GM19238 (cell line): Measurements from ENCODE around the gene FFAR4.
A peak's percentile ranks its signal among the peaks of the same experiment; 100 is the strongest.
"Not testable (repeated sequence)": the region's sequence is repeated elsewhere in the genome, so short reads cannot be mapped to it uniquely, and the experiment has no call there.

ENCODE experiments used
- DNase-seq: peaks from one replicate; pipeline ENCODE4 v3.0.0; 2011; ENCODE audit warnings: low spot score; ENCODE audit not compliant: insufficient read length

FFAR4 gene

DNA sequence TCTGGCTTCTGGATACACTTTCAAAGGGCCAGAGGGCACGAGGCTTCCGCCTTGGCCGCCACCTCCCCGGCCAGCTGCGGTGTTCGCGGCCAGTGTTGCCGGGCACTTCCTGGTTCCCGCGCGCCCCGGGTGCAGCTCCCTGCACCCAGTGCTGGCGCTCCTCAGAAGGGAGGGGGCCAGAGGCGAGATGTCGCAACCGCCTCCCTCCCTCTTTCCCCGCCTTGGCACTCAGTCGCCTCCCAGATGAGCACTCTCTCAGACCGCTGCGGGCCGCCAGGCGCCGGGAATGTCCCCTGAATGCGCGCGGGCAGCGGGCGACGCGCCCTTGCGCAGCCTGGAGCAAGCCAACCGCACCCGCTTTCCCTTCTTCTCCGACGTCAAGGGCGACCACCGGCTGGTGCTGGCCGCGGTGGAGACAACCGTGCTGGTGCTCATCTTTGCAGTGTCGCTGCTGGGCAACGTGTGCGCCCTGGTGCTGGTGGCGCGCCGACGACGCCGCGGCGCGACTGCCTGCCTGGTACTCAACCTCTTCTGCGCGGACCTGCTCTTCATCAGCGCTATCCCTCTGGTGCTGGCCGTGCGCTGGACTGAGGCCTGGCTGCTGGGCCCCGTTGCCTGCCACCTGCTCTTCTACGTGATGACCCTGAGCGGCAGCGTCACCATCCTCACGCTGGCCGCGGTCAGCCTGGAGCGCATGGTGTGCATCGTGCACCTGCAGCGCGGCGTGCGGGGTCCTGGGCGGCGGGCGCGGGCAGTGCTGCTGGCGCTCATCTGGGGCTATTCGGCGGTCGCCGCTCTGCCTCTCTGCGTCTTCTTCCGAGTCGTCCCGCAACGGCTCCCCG is at the start of gene FFAR4:
TSS of gene FFAR4 (plus strand) at position 231 of the 842 bp plus-strand sequence. CDS start at position 287, 56 bp downstream.
- no peak for DNase-seq

- no peak for DNase-seq
Observed at GRCh38 chr10:93518531-93518930, 47.9 kb upstream of the FFAR4 start.

GRCh38 chr10:93535293-93535692 is 31.2 kb upstream of the FFAR4 start:
- no peak for DNase-seq

GRCh38 chr10:93540871-93541270 is 25.6 kb upstream of the FFAR4 start:
- DNase-seq = not testable (repeated sequence)

DNA sequence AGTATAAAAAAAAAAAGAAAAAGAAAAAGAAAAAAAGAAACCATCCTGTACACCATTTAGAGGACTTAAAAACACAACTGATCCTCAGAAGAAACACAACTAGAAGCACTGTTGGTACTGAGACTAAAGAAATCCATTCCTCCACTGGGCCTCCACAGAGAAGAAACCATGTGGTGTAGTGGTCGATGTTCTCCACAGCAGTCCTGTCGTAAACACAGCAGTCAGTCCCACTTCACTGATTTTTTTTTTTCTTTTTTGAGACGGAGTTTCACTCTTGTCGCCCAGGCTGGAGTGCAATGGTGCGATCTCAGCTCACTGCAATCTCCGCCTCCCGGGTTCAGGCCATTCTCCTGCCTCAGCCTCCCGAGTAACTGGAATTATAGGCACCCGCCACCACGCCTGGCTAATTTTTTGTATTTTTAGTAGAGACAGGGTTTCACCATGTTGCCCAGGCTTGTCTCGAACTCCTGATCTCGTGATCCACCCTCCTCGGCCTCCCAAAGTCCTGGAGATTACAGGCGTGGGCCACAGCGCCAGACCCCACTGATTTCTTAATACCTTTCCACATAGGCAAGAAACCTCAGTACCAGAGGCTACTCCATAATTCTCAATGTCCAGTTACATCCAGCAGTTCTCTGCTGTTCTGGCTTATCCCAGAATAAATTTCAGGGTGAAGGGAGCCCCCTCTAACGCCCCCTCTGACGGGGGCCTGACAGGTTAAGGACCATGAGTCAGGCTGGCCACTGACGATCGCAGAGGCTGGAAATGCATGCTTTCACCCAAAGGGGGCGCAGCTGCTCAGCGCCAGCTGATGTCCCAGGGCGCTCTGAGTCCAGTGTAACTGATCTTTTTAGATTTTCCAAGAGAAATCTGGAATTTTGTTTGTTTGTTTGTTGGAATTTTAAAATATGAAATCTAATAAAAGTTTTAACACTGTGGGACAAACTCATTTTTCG is 24.8 kb upstream of the FFAR4 start:
- DNase-seq = no peak

- DNase-seq = no peak
Observed at GRCh38 chr10:93542358-93542791, 24.1 kb upstream of the FFAR4 start.

- DNase-seq = not testable (repeated sequence)
Observed at GRCh38 chr10:93546995-93547394, 19.5 kb upstream of the FFAR4 start.

GRCh38 chr10:93547522-93547921 is 18.9 kb upstream of the FFAR4 start:
- no peak for DNase-seq

DNA sequence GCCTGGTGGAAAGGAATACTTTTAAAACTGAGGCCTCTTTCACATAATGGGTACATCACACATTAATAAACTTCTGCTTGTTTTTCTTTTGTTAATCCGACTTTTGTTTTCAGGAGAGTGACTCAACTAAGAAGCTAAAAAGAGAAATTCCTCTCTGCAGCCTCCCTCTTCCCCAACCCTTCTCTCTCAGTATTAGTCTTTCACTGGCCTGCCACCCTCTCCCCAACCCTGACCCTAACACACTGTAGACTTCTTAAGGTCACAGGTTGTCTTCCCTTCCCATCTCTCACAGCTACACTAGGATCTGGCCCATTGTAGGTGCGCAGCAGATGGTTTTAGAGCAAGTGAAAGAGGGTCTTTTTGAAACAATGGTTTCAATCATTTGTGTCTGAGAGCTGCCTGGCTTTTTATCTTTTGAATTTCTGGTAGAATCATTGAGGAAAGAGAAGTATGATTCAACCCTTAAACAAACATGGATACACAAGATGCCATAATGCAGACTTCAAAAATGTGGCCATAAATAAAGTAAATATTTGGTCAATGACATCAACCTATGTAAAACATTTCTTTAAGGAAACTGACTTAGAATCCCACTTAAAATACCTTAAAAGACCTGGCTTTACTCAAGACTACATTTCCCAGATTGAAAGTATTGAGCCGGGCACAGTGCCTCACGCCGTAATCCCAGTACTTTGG is 17.9 kb upstream of the FFAR4 start:
- DNase-seq = no peak

- no peak for DNase-seq
Observed at GRCh38 chr10:93550606-93551005, 15.9 kb upstream of the FFAR4 start.

DNA sequence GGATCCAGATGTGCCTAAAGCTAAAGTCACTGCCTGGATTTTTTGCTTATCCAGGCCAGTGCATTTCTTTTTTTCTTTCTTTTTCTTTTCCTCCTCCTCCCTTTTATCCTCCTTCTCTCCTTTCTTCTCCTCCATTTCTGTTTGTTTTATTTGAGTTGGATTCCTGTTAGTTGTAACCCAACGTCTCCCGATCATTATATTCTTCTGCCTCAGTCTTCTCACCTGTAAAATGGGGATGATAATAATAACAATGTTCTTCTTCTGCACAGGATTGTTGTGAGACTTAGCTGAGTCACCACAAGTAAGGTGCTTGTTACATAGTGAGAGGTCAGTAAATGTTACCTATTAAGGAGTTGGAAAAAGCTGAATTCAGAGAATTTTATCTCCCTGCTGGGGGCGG is 13.7 kb upstream of the FFAR4 start:
- no peak for DNase-seq

GRCh38 chr10:93553482-93554315 is 12.8 kb upstream of the FFAR4 start:
- DNase-seq = no peak

DNA sequence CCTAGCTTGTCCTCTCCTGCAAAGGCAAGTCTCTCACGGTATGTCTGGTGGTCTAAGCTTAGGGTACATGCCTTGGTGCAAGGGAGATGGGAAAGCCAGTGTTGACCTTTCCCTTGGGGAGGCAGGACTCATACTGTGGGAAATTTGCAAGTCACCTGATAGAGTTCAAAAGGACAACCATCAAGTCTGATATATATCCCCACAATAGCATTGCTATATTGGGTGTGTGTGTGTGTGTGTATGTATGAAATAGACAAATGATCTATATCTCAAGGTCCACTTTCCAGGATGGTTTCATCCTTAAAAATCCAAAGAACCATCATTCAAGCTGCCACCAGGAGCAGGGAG is 12.2 kb upstream of the FFAR4 start:
- no peak for DNase-seq

DNA sequence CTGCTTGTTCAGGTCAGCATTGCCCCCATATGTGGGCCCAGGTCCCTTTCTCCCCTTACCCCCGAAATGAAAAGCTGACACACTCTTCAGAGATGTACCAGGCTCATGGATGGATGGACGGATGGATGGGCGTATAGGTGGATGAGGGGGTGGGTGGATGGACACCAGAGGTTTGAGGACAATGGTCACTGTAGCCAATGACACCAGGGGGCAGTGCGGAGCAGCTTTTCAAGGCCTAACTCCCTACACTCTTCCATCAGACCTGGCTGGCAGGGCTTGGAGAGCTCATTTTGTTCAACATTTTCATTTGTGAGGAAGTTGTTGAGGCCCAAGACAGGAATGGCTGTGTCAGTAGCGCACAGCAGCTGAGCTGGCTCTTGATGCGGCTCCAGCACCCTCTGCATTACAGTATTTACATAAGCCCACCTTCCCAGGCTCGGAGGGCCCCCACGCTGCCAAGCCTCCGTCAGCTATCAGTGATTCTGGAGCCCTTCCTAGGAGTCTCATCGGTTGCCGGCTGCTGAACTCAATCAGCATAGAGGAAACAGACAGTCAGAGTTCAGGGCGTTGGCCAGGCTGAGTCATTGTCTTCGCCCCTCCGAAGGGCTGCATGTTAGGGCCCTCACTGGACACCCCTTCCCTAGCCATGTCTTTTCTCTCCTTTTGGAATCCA is 11.6 kb upstream of the FFAR4 start:
- DNase-seq = peak; percentile 36

DNA sequence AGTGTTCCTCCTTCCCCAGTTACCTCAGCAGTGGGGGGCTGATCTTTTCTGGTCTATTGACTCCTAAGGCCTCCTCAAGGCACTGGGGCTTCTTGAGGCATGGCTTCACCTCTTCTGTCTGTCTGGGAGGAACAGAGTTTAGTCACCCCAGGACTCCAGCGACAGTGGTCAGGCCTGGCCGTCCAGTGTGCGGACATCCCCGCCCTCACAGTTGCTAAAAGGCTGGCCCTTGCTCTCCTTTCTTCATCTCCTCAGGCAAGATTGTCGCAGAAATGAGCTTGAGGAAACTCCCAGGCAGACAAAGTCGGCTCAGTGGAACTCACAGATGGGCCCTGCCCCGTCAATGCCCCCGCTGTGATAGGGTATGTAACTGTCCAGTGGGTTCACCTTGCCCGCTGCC is 7.0 kb upstream of the FFAR4 start:
- no peak for DNase-seq

DNA sequence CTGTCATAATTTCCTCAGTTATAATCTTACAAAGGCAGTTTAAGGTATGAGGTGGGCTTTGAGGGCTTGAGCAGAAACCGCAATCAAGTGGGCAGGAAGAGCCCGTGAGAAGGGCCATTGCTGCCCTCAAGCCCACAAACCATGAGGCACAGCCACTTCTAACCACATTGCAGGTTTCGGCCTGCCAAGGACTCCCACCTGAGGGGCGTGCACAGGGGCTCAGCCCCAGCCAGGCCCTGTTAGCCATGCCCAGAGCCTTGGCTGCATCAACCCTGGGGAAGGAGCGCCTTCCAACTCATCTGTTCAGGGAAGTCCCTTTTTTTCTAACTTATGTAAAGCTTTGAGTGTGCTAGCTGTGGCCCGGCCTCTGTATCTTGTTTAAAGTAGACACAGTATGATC is 5.9 kb upstream of the FFAR4 start:
- DNase-seq = no peak

DNA sequence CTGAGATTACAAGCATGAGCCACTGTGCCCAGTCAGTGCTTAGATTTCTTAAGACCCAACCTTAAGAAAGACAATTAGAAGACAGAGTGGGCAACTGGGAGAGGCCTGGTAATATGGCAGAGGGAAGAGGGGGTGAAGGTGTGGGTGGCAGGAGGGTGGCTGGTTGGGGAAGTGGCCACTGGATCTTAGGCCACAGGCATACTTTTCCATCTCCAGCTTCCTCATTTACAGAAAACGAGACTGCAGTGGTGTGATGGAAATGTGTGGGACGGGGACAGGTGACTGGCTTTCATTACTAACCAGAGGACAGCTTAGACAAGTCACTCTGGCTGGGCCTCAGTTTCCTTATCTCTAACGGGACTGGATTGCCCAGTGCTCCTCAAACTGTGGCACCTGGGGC is 1.0 kb upstream of the FFAR4 start:
- DNase-seq = no peak

GRCh38 chr10:93567277-93568104 is 1.0 kb downstream of the FFAR4 start:
- DNase-seq = no peak

GRCh38 chr10:93568105-93568390 is 1.6 kb downstream of the FFAR4 start:
- no peak for DNase-seq

DNA sequence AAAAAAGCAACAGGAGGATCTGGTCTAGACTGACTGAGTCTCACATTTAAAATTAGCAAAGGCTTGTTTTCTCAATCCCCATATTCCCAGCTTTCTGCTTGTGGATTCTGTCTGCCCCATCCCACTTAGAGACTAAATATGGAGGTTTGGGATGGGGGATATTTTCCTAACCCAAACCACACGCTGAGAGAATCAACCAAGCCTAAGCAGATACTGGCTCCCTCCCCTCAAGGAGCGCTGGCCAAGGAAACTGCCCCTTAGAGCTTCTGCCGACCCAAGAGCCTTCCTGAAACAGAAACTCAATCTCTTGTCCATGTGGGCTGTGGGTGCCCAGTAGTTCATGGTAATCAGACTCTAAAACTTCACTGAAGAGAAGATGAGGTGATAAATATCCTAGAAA is 3.9 kb downstream of the FFAR4 start:
- no peak for DNase-seq
